GM13976 (cell line): ENCODE measurements around the gene CAMK2A.

ENCODE experiments used
- DNase-seq: peaks from one replicate; pipeline ENCODE4 v3.0.0; 2012; ENCODE audit warnings: low spot score
- in situ Hi-C: fragments of 300-500 bp; cut with MboI; formaldehyde crosslinking; loops from one replicate; pipeline ENCODE4 v1.12.0; 2022; ENCODE audit warnings: low sequenced_read_pairs, mixed read lengths, inconsistent platforms; ENCODE audit not compliant: unreplicated experiment
- TF ChIP-seq, protein P1 (sequence below): IDR thresholded peaks from 2 replicates; pipeline ENCODE4 v1.5.1; 2012; ENCODE audit warnings: borderline replicate concordance, mild to moderate bottlenecking; ENCODE audit not compliant: insufficient read depth; ENCODE audit errors: extremely low read depth, missing control alignments, control extremely low read depth

Gene CAMK2A

DNA sequence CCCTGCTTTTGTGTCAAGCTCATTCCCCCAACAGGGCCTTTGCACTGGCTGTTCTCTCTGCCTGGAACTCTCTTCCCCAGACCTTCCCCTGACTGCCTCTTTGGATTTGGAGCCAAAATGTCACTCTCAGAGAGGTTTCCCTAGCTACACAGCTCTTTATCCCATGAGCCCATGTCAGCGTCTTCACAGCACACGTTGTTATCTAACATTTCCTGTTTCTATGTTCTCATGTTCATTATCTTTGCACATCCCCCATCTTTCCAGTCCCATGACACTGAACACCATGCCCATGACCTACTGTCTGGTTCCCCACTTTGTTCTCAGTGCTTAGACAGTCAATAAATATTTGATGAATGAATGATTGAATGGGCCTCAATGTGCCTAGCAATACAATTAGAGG is 39.5 kb upstream of the CAMK2A start:
- no peak for DNase-seq
- in situ Hi-C loops: no loop called here
- TF ChIP-seq, protein P1, sequence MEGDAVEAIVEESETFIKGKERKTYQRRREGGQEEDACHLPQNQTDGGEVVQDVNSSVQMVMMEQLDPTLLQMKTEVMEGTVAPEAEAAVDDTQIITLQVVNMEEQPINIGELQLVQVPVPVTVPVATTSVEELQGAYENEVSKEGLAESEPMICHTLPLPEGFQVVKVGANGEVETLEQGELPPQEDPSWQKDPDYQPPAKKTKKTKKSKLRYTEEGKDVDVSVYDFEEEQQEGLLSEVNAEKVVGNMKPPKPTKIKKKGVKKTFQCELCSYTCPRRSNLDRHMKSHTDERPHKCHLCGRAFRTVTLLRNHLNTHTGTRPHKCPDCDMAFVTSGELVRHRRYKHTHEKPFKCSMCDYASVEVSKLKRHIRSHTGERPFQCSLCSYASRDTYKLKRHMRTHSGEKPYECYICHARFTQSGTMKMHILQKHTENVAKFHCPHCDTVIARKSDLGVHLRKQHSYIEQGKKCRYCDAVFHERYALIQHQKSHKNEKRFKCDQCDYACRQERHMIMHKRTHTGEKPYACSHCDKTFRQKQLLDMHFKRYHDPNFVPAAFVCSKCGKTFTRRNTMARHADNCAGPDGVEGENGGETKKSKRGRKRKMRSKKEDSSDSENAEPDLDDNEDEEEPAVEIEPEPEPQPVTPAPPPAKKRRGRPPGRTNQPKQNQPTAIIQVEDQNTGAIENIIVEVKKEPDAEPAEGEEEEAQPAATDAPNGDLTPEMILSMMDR: no peak

DNA sequence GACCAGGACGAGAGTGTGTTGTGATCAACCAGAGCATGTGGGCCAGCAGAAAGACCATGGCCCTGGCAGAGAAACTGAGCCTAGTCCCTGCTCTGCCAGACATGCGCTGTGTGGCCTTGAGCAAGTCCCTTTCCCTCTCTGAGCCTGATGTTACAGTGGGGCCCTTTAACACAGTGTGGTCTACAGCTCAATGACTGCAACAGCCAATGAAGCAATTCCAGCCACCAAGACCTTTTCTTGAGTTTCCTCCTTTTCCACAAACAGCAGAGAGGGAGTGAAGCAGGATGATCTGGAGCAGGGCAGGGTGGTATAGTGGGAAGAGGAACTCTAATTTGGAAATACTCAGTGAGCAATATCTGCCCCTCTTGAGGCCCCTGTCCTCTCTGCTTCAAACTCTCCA is 38.9 kb upstream of the CAMK2A start:
- TF ChIP-seq, protein P1: no peak
- no peak for DNase-seq
- in situ Hi-C loops: no loop called here

DNA sequence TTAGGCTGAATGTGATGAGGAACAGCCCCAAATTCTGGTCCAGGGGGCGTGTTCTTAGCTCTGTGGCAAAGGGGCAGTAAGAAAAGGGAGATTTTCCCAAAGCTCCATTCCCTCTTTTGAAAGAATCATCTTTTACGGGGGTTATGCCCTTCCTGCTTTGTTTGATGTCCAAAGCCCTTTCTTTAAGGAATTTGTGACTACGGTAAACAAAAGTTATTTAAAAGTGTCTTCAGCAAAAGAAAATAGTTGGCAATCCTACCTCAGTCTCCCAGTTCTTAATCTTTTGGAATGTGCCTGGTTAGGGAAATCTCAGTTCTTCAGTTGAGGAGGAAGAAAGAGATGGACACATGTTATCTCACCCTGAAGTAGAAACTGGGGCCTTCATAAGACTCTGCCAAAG is 37.6 kb upstream of the CAMK2A start:
- TF ChIP-seq, protein P1: no peak
- no peak for DNase-seq
- in situ Hi-C loops: no loop called here

DNA sequence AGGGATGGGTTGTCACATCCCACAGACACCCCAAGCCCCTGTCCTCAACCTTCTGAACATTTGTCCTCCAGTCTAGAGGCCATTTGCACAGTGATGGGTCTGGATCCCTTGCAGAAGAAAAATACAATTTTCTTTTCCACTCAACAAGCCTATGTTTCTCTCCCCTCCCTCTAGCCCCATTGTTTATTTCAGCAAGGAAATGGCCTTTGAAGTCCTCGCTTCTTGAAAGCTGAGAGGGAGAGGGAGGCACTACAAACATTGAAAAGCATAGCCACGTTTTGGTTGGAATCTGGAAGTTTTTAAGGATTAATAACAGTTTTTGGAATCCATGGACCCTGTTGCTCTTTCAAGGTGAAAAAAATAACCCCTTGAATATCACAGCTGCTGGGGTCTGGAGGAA is 37.1 kb upstream of the CAMK2A start:
- DNase-seq: no peak
- in situ Hi-C loops: no loop called here

DNA sequence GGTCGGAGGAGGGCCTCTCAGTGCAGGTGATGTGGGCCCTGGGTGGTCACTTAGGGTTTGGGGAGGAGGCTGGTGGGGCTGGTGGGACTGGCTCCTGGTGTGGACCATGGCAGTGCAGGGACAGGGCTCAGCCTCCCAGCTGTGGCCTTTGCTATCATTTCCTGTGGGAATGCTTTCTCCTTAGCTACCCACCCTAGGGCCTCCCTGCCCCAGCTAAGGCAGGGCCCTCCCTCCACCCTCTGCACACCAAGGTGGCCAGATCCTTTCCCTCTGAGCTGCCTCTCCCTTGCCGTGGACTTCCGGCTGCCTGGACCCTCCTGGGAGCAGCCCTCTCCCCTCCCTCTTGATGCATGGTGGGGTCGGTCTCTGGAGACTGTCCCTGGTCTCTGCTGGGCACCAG is 35.9 kb upstream of the CAMK2A start:
- TF ChIP-seq, protein P1: no peak
- no peak for DNase-seq
- in situ Hi-C loops: no loop called here

More for the DNA sequence above, 37.1 kb upstream of the CAMK2A start:
- TF ChIP-seq, protein P1: no peak

DNA sequence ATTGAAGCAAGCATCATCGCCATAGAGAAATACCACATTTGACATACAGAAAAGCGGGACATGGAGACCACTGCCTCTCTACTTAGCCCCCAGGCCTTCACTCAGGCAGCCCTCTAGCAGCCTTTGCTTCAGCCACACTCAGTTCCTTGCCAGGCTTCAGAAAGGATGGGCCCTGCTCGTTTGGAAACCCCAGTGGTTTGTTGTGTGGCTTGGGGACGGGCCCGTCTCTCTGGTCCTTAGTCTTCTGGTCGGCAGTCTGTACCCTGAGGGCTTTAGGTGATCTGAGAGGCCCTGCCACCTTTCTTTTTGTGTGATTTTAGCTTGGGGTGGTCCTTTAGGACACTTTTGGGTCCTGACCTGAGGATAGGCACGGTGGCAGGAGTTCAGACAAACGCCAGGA is 34.2 kb upstream of the CAMK2A start:
- TF ChIP-seq, protein P1: no peak
- in situ Hi-C loops: no loop called here
- no peak for DNase-seq

DNA sequence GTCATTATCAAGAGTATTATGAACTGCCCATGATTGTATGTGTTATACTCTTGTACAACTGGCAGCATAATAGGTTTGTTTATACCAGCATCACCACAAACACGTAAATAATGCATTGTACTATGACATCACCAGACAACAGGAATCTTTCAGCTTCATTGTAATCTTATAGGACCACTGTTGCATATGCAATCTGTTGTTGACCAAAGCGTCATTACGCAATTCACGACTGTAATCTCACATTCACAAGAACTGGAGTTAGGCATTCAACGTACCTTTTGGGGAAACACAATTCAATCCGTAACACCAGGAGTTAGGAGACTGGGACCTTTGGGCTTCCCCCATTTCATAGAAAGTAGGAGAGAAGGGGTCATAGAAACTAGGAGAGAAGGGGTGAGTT is 33.5 kb upstream of the CAMK2A start:
- no peak for DNase-seq
- in situ Hi-C loops: no loop called here
- TF ChIP-seq, protein P1: no peak
